22Rv1 (cell line): ENCODE measurements around the gene AGAP1.

ENCODE experiments used
- ZFX ChIP-seq: fragments of 450-650 bp; IDR thresholded peaks from 2 replicates; pipeline ENCODE4 v1.6.1; 2017; ENCODE audit warnings: antibody characterized with exemption, borderline replicate concordance
- TF ChIP-seq, protein P1 (sequence below): fragments of 450-650 bp; IDR thresholded peaks from 2 replicates; pipeline ENCODE4 v1.5.1; 2017; ENCODE audit warnings: mild to moderate bottlenecking

DNA sequence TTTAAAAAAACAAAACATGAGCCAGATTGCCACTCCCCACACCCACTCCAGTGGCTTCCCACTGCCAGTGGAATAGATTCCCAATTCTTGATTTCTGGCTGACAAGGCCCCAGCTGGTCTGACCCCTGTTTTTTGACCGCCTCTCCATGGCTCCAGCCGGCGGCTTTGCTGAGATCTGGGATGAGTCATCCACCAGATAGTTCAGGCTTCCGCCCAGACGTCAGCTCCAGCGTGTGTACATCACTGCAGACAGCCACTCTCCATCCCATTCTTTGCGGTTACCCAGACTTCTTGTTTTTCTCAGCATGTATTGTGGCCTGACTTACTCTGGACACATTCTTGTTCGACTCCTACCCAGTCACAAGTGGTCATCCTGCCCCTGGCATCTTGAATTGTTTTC is 446.5 kb downstream of the AGAP1 start:
- TF ChIP-seq, protein P1, sequence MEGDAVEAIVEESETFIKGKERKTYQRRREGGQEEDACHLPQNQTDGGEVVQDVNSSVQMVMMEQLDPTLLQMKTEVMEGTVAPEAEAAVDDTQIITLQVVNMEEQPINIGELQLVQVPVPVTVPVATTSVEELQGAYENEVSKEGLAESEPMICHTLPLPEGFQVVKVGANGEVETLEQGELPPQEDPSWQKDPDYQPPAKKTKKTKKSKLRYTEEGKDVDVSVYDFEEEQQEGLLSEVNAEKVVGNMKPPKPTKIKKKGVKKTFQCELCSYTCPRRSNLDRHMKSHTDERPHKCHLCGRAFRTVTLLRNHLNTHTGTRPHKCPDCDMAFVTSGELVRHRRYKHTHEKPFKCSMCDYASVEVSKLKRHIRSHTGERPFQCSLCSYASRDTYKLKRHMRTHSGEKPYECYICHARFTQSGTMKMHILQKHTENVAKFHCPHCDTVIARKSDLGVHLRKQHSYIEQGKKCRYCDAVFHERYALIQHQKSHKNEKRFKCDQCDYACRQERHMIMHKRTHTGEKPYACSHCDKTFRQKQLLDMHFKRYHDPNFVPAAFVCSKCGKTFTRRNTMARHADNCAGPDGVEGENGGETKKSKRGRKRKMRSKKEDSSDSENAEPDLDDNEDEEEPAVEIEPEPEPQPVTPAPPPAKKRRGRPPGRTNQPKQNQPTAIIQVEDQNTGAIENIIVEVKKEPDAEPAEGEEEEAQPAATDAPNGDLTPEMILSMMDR, result no peak
- TF ChIP-seq ZFX, result no peak
